GM18909 (cell line): Measurements from ENCODE around the gene SPATA31C1.
"Not testable (repeated sequence)": the region's sequence is repeated elsewhere in the genome, so short reads cannot be mapped to it uniquely, and the experiment has no call there.

Experiments used
- ATAC-seq: cut with Tn5 transposase; IDR thresholded peaks from one replicate; pipeline ENCODE4 v1.9.1; 2021; ENCODE audit warnings: mild to moderate bottlenecking; ENCODE audit not compliant: unreplicated experiment, poor library complexity

SPATA31C1 gene

DNA sequence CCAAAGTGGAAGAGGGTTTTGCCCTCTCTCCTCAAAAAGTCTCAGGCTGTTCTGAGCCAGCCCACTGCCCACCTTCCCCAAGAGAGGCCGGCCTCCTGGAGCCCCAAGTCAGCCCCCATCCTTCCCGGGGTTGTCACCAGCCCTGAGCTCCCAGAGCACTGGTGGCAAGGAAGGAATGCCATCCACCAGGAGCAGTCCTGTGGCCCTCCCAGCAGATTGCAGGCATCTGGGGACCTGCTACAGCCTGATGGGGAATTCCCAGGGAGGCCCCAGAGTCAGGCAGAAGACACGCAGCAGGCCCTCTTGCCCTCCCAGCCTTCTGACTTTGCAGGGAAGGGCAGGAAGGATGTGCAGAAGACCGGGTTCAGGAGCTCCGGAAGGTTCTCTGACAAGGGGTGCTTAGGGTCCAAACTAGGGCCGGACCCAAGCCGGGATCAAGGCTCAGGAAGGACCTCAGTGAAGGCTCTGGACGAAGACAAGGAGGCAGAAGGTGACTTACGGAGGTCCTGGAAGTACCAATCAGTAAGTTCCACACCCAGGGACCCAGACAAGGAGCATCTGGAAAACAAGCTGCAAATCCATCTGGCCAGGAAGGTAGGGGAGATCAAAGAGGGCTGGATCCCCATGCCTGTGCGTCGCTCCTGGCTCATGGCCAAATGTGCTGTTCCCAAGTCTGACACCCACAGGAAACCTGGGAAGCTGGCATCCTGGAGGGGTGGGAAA is 31.4 kb upstream of the SPATA31C1 start:
- no peak for ATAC-seq

DNA sequence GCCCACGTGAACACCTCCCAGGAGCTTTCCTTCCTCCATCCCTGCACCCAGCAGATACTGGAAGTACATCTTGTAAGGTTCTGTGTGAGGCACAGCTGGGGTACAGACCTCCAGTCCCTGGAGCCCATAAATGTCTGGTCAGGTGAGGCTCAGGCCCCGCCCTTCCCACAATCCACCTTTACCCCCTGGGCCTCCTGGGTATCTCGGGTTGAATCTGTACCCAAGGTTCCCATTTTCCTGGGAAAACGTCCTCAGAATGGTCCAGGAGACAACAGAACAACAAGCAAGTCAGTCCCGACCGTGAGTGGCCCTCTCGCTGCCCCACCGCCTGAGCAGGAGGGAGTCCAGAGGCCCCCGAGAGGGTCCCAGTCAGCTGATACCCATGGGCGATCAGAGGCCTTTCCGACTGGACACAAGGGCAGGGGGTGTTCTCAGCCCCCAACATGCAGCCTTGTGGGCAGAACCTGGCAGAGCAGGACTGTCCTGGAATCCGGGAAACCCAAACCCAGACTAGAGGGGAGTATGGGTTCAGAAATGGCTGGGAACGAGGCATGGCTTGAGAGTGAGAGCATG is 30.7 kb upstream of the SPATA31C1 start:
- no peak for ATAC-seq

DNA sequence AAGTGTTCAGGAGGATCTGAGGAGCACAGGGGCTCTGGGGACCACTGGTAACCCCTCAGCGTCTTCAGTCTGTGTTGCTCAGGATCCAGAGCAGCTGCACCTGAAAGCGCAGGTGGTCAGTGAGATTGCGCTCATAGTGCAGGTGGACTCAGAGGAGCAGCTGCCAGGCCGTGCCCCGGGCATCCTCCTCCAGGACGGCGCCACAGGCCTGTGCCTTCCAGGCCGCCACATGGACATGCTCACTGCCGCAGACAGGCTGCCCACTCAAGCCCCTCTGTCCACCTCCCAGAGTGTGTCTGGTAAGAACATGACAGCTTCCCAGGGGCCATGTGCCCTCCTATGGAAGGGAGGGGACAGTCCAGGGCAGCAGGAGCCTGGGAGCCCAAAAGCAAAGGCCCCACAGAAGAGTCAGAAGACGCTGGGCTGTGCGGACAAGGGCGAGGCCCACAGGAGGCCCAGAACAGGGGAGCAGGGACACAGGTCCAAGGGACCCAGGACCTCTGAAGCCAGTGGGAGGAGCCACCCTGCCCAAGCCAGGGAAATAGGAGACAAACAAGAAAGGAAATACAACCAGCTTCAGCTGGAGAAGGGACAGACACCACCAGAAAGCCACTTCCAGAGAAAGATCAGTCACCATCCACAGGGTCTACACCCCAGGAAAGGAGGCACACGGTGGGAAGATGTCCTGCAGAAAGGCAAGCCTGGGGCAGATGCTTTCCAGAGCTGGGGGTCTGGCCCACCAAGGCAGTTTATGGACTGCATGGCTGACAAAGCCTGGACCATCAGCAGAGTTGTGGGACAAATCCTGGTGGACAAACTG is 29.9 kb upstream of the SPATA31C1 start:
- no peak for ATAC-seq

DNA sequence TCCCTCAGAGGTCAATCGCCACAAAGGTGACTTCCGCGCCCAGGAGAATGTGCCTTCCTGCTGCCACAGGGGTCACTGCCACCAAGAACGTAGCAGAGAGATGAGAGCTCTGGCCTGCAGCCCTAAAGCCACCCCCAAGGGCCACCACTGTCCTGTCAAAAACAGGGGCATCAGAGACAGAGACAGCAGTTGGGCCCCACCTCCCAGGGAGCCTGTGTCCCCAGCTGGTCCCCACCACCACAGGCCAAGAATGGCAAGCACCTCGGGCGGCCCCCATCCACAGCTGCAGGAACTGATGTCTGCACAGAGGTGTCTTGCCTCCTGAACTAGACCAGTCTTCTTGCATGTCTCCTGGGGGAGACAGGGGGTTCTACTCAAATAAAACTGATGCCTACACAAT is 29.3 kb upstream of the SPATA31C1 start:
- ATAC-seq, result no peak

DNA sequence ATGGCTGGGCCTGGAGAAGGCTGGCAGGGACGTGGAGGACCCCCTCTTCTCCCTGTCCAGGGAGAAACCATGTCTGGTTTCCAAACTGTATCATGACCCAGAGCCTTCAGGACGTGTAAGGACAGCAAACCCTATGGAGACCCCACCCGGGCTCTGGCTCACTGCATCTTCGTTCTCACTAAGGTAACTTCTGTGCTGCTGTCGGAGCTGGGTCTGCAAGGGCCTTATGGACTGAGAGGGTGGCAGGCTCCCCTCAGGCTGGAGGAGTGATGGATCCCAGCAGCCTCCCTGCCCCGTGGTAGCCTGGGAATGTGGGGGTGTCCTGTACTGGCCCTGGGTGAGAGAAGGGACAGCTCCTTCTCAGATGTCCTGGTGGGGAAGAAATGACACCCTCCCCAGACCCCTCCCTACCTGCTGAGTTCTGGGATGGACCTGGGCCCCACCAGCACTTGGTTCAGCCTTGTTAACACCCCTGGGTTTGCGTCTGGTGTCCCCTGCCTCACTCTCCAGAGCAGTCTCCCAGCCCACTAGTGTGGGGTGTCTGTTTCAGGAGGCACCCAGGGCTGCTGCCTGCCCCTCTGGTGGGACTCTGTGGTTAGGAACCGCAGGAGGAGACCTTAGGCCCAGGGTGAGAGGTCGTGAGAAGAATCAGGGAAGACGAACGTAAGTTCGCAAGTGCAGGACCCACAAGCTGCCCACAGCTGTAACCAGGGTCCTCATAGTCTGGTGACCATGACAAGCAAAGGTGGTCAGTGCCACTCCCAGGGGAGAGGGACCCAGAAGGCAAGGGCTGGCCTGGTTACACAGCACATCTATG is 28.5 kb upstream of the SPATA31C1 start:
- no peak for ATAC-seq

DNA sequence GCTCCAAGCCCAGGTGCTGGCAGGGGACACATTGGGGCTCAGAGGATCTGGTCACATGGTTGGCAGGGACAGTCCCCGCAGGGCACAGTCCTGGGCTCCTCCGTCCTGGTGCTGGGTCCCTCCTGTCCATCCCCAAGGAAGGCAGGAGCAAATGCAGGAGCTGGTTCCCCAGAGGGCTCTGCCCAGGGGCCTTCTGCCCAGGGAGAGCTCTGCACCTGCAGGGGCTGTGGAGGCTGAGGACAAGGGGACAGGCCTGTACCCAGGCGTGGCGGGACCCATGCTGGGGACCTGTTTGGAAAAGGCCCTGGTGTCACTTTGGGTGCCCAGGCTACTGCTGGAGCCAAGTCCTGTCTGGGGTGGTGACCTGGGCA is 27.9 kb upstream of the SPATA31C1 start:
- no peak for ATAC-seq

DNA sequence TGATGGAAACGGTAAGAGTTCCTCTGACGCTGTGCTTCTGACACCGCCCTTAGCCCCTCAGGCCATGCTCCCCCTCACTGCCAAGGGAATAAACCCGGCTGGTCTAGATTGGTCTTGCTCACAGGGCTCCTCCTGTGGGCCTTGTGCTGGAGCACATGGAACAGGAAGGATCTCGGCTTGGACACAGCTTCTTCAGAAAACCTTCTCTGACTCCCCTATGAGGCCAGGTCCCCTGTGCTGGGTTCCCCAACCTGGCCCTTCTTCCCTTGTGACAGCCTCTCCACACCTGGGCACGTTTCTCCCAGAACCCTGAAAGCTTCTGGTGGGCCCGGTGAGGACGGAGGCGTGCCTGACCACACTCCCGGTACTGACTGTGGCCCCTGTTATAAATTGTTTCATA is 26.9 kb upstream of the SPATA31C1 start:
- ATAC-seq, result no peak

DNA sequence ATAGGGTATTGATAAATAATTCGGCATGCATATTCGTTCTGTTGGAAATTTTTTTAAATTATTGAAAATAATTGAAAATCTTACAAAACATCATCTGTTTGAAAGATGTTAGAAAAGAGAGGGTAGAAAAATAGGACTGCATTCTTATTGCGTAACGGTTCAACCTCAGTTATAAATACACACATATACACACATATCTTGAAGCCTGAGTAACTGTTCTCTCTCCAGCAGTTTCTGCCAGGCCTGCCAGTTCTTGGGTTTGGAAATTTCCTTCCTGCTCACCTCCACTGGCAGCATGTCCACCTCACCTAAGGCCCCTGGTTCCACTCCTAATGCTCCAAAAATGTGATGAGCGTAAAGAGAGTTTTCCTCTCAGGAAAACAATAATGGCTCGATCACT is 26.0 kb upstream of the SPATA31C1 start:
- ATAC-seq, result no peak

DNA sequence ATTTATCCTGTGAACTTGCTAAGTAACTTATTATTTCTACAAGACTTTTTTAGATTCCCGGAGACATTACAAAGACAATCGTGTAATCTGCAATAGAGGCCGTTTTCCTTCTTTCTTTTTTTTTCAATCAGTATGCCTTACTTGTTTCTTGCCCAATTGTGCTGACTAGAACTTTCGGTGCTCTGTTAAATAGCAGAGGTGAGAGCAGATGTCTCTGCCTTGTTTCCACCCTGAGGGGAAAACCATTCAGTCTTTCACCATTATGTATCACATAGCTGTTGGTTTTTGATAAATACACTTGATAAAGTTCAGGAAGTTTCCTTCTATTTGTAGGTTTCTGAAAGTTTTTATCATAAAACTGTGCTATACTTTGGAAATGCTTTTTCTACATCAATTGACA is 24.8 kb upstream of the SPATA31C1 start:
- no peak for ATAC-seq

DNA sequence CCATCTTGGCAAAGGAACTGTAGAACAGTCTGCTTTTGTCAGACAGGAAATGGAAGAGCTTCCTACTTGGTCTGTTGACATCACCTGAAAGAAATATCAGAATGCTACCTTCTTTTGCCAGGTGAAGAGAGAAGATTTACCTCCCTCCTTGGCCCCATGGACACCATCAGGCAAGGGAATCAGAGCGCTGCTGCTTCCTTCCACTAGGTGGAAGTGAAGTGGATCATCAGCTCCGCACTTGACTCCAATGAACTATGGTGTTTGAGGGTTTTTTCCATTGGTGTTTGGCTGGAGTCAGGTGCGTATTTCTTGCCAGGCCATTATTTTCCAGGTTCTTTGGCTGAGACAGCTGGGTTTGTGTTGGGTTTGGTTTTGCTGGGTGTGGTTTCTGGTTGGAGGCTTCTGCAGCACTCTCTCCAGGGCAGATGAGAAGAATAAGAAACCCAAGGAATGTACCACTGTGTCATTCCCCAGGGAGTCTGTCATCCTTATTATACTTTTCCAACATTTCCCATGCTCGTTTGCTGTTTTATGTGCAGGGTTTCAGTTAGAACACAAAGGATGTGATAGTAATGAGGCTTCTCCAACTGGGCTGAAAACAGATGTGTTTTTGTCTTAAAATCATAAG is 22.6 kb upstream of the SPATA31C1 start:
- no peak for ATAC-seq

DNA sequence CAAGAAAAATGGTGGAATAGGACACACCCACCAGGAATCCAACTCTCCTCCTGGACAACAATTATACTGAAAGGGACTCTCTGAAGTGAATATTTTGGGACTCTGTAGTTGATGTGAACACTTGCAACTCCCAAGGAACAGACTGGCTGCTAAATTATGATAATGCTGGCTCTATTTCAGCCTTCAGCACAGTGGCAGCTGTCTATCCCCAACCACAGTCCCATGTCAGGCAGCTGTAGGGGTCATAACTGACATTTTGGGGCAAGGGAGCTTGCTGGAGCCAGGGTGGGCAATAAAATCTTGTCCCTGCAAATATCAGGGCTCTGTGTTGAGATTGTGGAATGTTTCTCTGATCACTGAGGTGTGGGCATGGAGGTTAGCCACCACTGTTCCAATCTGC is 20.9 kb upstream of the SPATA31C1 start:
- ATAC-seq, result no peak

DNA sequence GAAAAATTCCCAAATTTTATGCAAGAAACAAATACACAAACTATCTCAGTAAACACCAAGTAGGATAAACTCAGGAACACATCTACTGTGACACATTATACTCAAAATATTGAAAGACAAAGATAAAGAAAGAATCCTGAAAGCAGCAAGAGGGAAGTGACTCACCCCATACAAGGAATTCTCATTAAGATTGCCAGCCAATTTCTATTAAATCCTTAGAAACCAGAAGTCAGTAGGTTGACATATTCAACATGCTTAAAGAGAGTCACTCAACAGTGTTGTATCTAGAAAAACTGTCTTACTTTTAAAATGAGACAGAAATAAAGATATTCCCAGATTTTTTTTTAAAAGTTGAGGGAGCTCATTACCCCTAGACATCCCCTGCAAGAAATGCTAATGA is 19.6 kb upstream of the SPATA31C1 start:
- ATAC-seq, result no peak

DNA sequence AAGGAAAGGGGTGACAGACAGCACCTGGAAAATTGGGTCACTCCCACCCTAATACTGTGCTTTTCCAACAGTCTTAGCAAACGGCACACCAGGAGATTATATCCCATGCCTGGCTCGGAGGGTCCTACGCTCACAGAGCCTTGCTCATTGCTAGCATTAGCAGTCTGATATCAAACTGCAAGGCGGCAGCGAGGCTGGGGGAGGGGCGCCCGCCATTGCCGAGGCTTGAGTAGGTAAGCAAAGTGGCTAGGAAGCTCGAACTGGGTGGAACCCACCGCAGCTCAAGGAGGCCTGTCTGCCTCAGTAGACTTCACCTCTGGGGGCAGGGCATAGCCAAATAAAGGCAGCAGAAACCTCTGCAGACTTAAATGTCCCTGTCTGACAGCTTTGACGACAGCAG is 15.4 kb upstream of the SPATA31C1 start:
- not testable (repeated sequence) for ATAC-seq

DNA sequence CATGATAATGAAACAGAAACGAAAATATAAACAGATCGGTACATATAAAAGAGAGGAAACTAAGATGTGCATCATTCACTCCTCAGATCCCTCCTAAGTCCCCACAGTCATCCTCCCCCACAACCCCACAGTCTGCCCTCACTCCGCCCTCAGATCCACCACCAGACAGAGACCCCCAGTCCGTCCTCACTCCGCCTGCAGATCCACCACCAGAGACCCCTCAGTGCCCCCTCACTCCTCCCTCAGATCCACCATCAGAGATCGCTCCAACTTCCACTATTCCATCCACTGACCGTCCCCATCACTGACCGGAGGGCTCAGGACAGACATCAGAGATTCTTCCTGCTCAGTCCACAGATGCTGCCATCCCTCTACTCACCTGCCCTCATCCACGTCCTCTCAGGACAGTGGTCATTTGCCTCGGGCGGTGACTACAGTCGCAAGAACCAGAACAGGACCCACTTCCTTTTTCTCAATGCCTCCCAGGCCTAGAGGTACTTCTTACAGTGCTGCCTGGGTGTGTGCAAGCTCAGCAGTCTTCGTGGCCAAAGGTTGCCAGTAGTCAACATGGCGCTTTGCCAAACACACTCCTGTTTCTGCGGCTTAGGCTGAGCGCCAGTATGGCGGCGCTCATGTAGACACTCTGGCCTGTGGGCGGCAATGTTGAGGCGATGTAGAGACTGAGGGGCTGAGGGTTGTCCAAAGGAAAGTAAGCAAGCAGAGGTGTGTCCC is 8.3 kb upstream of the SPATA31C1 start:
- no peak for ATAC-seq

DNA sequence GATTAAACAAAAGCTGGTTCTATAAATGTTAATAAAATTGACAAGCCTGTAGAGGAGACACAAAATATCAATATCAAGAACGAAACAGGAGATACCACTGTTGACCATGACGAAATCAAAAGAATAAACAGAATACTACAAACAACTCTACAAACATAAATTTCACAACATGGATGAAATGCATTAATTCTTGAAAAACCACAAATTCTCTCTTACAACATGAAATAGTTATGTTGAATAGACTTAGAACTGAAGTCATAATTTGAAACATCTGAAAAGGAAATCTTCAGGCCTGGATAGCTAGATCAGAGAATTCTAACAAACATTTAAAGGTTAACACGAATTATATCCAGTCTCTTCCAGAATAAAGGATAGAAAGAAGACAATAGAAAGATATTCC is 6.9 kb upstream of the SPATA31C1 start:
- ATAC-seq, result no peak

DNA sequence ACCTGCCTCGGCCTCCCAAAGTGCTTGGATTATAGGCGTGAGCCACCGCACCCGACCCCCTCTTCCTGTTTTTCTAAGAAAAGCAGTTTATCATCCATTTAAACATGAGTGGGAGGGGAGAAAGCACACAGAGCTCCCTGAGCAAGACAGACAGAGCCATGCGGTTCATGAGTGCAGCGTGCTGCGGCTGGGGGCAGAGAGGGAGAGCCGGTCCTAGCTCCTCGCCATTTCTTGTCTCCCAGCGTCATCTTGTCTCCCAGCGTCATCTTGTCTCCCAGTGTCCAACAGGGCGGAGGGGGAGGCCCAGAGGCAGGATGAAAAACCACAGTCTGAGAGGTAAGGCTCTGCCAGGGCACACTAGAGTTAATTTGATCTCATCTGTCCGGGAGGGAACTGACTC is 1.3 kb downstream of the SPATA31C1 start:
- ATAC-seq, result not testable (repeated sequence)

DNA sequence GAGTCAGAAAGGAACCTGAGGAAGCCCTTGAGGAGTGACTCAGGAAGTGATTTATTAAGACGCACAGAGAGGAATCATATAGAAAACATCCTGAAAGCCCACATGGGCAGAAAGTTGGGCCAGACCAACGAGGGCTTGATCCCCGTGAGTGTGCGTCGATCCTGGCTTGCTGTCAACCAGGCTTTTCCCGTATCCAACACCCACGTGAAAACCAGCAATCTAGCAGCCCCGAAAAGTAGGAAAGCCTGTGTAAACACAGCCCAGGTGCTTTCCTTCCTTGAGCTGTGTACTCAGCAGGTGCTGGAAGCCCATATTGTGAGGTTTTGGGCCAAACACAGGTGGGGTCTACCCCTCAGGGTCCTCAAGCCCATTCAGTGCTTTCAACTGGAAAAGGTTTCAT is 3.8 kb downstream of the SPATA31C1 start:
- not testable (repeated sequence) for ATAC-seq

DNA sequence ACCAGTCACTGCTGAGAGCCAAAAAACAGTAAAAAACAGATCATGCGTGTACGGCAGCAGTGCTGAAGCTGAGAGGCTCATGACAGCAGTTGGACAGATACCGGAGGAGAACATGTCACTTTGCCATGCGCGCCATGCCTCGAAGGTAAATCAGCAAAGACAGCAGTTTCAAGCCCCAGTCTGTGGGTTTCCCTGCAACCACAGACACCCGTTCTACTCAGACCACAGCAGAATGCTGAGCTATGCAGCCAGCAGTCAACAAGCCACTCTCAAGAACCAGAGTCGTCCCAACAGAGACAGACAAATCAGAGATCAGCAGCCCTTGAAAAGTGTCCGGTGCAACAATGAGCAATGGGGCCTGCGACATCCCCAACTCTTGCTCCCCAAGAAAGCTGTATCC is 5.2 kb downstream of the SPATA31C1 start:
- ATAC-seq, result not testable (repeated sequence)

DNA sequence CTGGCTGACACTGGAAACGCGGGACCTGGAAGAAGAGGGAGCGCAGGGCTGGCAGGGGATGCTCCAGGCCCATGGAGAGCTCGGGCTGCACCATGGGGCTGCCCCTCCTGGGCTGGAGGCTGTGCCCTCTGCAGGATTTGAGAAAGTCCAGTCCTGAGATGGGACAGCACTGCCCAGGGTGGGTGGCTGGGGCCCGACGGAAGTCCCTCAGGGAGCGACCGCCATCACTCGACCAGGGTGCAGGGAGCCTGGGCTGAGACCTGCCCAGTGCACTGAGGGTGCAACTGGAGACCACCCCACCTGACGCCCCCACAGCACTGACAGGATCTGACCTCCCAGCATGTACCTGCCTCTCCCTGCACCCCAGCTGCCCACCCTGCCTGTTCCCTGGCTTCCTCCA is 7.1 kb downstream of the SPATA31C1 start:
- not testable (repeated sequence) for ATAC-seq

DNA sequence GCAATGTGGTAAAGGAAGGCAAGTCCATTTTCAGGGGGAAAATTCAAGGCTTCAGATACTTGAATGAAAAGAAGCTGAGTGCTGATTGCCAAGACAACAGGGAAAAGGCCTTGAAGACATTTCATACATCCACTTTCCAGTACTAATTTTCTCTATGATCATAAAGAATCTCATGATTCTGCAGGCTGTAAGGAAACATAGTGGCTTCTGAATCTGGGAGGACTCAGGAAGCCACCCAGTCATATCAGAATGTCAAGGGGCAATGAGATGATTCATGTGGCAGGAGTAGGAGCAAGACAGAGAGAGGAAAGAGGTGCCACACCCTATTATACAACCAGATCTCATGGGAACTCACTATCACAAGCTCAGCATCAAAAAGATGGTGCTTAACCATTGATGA is 11.4 kb downstream of the SPATA31C1 start:
- not testable (repeated sequence) for ATAC-seq
